Activated CD8-positive, alpha-beta memory T cell treated with anti-CD3 and anti-CD28 coated beads, Interleukin-2, amount 50 U/mL, for 24 hours (primary cell): ENCODE results near the gene VIPR2.
"Not testable (repeated sequence)": the region's sequence is repeated elsewhere in the genome, so short reads cannot be mapped to it uniquely, and the experiment has no call there.

ENCODE experiments used
- DNase-seq: peaks from one replicate; pipeline ENCODE4 v3.0.0-alpha.2; 2020; ENCODE audit errors: extremely low read depth

Gene VIPR2

GRCh38 chr7:158988302-158988862, 156.3 kb downstream of the VIPR2 start:
- no peak for DNase-seq

DNA sequence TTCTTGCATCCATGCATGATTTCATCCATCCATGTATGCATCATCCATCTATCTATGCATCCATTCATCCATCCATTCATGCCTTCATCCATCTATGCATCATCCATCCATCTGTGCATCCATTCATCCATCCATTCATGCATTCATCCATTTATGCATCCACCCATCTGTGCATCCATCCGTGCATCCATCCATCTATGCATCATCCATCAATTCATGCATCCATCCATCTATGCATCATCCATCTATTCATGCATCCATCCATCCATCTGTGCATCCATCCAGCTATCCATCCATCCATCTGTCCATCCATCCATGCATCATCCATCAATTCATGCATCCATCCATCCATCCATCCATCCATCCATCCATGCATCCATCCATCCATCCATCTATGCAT, 157.0 kb downstream of the VIPR2 start:
- DNase-seq, result no peak

DNA sequence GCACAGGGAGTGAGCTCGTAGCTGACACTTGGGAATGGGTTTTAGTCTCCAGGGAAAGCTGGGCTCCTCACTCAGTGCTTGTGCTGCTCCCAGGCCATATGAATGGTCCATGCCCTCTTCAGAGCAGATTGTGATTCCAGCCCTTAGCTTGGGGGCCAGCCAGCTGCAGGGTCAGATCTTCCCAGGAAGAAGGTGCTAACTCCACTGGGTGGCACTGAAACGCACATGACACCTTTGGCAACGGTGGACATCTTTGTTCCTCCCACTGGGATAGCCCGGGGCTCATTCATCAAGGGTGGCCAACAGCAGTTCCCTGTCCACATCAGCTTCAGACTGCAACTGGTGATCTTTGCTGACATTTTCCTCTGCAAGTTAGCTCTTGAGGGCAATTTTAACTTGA, 159.1 kb downstream of the VIPR2 start:
- DNase-seq, result no peak

- DNase-seq, result not testable (repeated sequence)
Observed at GRCh38 chr7:158984007-158984406, 160.7 kb downstream of the VIPR2 start.

GRCh38 chr7:158982080-158982479, 162.6 kb downstream of the VIPR2 start:
- DNase-seq, result not testable (repeated sequence)

DNA sequence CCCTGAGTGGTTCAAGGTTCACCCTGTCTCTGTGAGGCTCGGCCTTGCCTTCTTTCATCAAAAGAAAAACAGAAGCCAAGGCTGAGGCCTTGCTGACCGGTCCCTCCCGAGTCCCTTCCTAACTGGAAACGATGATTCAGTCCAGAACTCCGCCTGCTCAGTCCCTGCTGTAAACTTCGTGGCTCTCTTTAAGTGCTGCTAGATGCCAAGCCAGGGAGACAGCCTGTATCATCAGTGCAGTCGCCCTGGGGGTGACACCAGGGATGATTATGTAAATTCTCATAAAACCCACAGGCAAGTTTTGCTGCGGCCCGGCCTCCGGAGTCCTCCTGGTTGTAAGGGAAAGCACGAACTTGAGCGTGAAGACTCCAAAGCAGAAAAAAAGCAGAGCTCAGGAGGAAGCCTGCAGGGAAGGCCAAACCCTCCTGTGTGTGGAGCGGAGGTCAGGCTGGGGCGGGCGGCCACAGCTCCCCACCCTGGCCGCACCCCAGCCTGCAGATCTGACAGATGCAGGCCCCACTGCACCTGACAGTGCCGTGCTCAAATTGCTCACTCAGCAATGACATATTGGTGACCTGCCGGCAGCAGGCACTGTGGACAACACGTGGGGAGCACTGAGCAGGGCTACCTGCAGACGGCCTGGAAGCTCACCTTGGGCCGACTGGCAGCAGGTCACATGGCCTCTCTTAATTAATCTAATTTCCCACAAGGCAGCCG, 164.9 kb downstream of the VIPR2 start:
- DNase-seq, result no peak

- DNase-seq, result no peak
Observed at GRCh38 chr7:158979023-158979529, 165.6 kb downstream of the VIPR2 start.
